H1 (cell line): ENCODE measurements around the gene GLO1. TPM values are rescaled to one million over a fixed set of nuclear protein-coding genes. Genes with fewer than 3 reads are reported as not detected.

ENCODE experiments used
- CTCF ChIA-PET: fragments of 300-600 bp; sonication (Branson Sonifier 250); formaldehyde crosslinking; loops from one replicate; lab custom pipeline; 2021; ENCODE audit not compliant: partially characterized antibody; lab: Charles Lee
- POLR2A ChIA-PET: fragments of 300-600 bp; sonication (Branson Sonifier 250); formaldehyde crosslinking; loops from one replicate; lab custom pipeline; 2021; ENCODE audit warnings: inconsistent platforms; ENCODE audit not compliant: partially characterized antibody; lab: Charles Lee
- DNase-seq, 2 experiments: peaks; one replicate each; pipeline versions ENCODE4 v3.0.0 to v3.0.0-alpha.2; 2010 to 2022; ENCODE audit warnings: low spot score in 2 of 2, low read depth in 1 of 2, mixed read lengths in 1 of 2
- FAIRE-seq: peaks from 2 replicates; lab custom pipeline; 2011; peaks lifted over from hg19 to GRCh38; lab: Jason Lieb, UNC
- H2AFZ ChIP-seq: 2 replicates; pipeline ENCODE4 v1.8.1; 2012; ENCODE audit warnings: low read length, inconsistent platforms
- H2AK5ac ChIP-seq: 2 replicates; pipeline ENCODE4 v1.6.1; 2013; ENCODE audit warnings: low read depth, low read length
- H2BK120ac ChIP-seq: replicated peaks from 2 replicates; pipeline ENCODE3; 2013; ENCODE audit warnings: low read depth, low read length, inconsistent platforms
- H2BK12ac ChIP-seq: 2 replicates; pipeline ENCODE4 v1.6.1; 2013; ENCODE audit warnings: low read depth, low read length
- H2BK15ac ChIP-seq: 2 replicates; pipeline ENCODE4 v1.6.1; 2013; ENCODE audit warnings: low read length
- H2BK20ac ChIP-seq: 2 replicates; pipeline ENCODE4 v1.6.1; 2013; ENCODE audit warnings: low read length
- H2BK5ac ChIP-seq: 2 replicates; pipeline ENCODE4 v1.6.1; 2013; ENCODE audit warnings: low read depth, low read length
- H3K14ac ChIP-seq: 2 replicates; pipeline ENCODE4 v1.6.1; 2013; ENCODE audit warnings: inconsistent platforms; ENCODE audit not compliant: insufficient read length
- H3K18ac ChIP-seq: 2 replicates; pipeline ENCODE4 v1.6.1; 2013; ENCODE audit warnings: low read length; ENCODE audit errors: extremely low read depth
- H3K23ac ChIP-seq: 2 replicates; pipeline ENCODE4 v1.6.1; 2013; ENCODE audit warnings: inconsistent platforms; ENCODE audit not compliant: insufficient read length
- H3K23me2 ChIP-seq: 2 replicates; pipeline ENCODE4 v1.6.1; 2013; ENCODE audit warnings: low read depth, low read length
- H3K27ac ChIP-seq: 2 replicates; pipeline ENCODE4 v1.6.1; 2011; ENCODE audit warnings: low read depth, low read length, inconsistent platforms
- H3K27me3 ChIP-seq, 4 experiments: replicated peaks in 1 of 4; 1 replicate in 1 of 4; 2 replicates in 3 of 4; pipeline versions ENCODE4 v1.6.1 to v1.8.1; 2011 to 2013; ENCODE audit warnings: low read length in 3 of 4, mild to moderate bottlenecking in 3 of 4, inconsistent platforms in 2 of 4, mixed read lengths in 2 of 4, moderate library complexity in 1 of 4; ENCODE audit not compliant: control insufficient read depth in 3 of 4, insufficient read depth in 3 of 4; ENCODE audit errors: extremely low read depth in 1 of 4
- H3K36me3 ChIP-seq, 4 experiments: 2 replicates each; pipeline versions ENCODE4 v1.6.1 to v1.8.1; 2011 to 2013; ENCODE audit warnings: mild to moderate bottlenecking in 4 of 4, low read length in 3 of 4, moderate library complexity in 2 of 4, control low read depth in 1 of 4, inconsistent platforms in 1 of 4; ENCODE audit not compliant: insufficient read depth in 4 of 4, control insufficient read depth in 2 of 4
- H3K4ac ChIP-seq: replicated peaks from 2 replicates; pipeline ENCODE3; 2013; ENCODE audit warnings: low read length, low read depth, mixed read lengths, inconsistent platforms; ENCODE audit not compliant: insufficient read length
- H3K4me1 ChIP-seq, 4 experiments: replicated peaks in 1 of 4; 1 replicate in 1 of 4; 2 replicates in 3 of 4; pipeline versions ENCODE4 v1.6.1 to v1.8.1; 2011 to 2013; ENCODE audit warnings: low read length in 3 of 4, inconsistent platforms in 2 of 4, mixed read lengths in 1 of 4; ENCODE audit not compliant: insufficient read depth in 4 of 4, control insufficient read depth in 3 of 4
- H3K4me2 ChIP-seq, 2 experiments: 2 replicates each; pipeline versions ENCODE4 v1.6.1 to v1.8.1; 2011 to 2013; ENCODE audit warnings: low read depth in 2 of 2, low read length in 2 of 2, control low read depth in 1 of 2, inconsistent platforms in 1 of 2, mild to moderate bottlenecking in 1 of 2; ENCODE audit not compliant: insufficient read depth in 1 of 2
- H3K4me3 ChIP-seq, 4 experiments: fragments of 200-600, 300-600 bp in 1 of 4; sonication (generic), shearing (Covaris generic), sonication (Bioruptor Twin) in 1 of 4; 2 replicates each; pipeline versions ENCODE4 v1.5.1 to v1.8.1; 2011 to 2016; ENCODE audit warnings: low read length in 4 of 4, low read depth in 3 of 4, control low read depth in 2 of 4, inconsistent platforms in 2 of 4, mild to moderate bottlenecking in 2 of 4, mixed read lengths in 1 of 4, moderate library complexity in 1 of 4; ENCODE audit not compliant: insufficient read depth in 2 of 4; ENCODE audit errors: extremely low read depth in 1 of 4
- H3K56ac ChIP-seq: replicated peaks from 2 replicates; pipeline ENCODE3; 2013; ENCODE audit warnings: low read depth, mild to moderate bottlenecking, mixed read lengths, low read length, inconsistent platforms; ENCODE audit not compliant: insufficient read length
- H3K79me1 ChIP-seq: 2 replicates; pipeline ENCODE4 v1.6.1; 2013; ENCODE audit warnings: low read depth, low read length, control low read depth
- H3K79me2 ChIP-seq, 2 experiments: 2 replicates each; pipeline versions ENCODE4 v1.6.1 to v1.8.1; 2012 to 2013; ENCODE audit warnings: low read length in 2 of 2, mild to moderate bottlenecking in 2 of 2, inconsistent platforms in 1 of 2; ENCODE audit not compliant: insufficient read depth in 2 of 2, control insufficient read depth in 1 of 2
- H3K9ac ChIP-seq, 4 experiments: replicated peaks in 1 of 4; 1 replicate in 1 of 4; 2 replicates in 3 of 4; pipeline versions ENCODE4 v1.6.1 to v1.8.1; 2011 to 2013; ENCODE audit warnings: low read depth in 3 of 4, low read length in 3 of 4, control low read depth in 2 of 4, mild to moderate bottlenecking in 2 of 4, moderate library complexity in 2 of 4, inconsistent platforms in 1 of 4; ENCODE audit errors: extremely low read depth in 1 of 4
- H3K9me3 ChIP-seq, 2 experiments: 2 replicates each; pipeline versions ENCODE4 v1.6.1 to v1.8.1; 2012 to 2013; ENCODE audit warnings: mild to moderate bottlenecking in 2 of 2, moderate library complexity in 2 of 2, control low read depth in 1 of 2, inconsistent platforms in 1 of 2, low read depth in 1 of 2, low read length in 1 of 2, mixed read lengths in 1 of 2; ENCODE audit not compliant: insufficient read depth in 2 of 2
- H4K20me1 ChIP-seq, 2 experiments: replicated peaks in 1 of 2; 2 replicates each; pipeline versions ENCODE3 to v1.8.1; 2011 to 2013; ENCODE audit warnings: inconsistent platforms in 2 of 2, low read length in 2 of 2, mild to moderate bottlenecking in 1 of 2; ENCODE audit not compliant: insufficient read depth in 2 of 2, control insufficient read depth in 1 of 2
- H4K5ac ChIP-seq: 2 replicates; pipeline ENCODE4 v1.6.1; 2013; ENCODE audit warnings: low read length, low read depth, mixed read lengths, inconsistent platforms; ENCODE audit not compliant: insufficient read length
- H4K8ac ChIP-seq: 2 replicates; pipeline ENCODE4 v1.8.0; 2013; ENCODE audit warnings: mild to moderate bottlenecking, moderate library complexity, low read length, inconsistent platforms; ENCODE audit not compliant: insufficient read depth; ENCODE audit errors: extremely low read depth
- H4K91ac ChIP-seq: replicated peaks from 2 replicates; pipeline ENCODE3; 2013; ENCODE audit warnings: low read length, mixed read lengths, inconsistent platforms; ENCODE audit not compliant: insufficient read length
- GABPA ChIP-seq: IDR thresholded peaks from 2 replicates; pipeline ENCODE4 v1.6.1; 2011; ENCODE audit warnings: mild to moderate bottlenecking, low read length, moderate library complexity, borderline replicate concordance; ENCODE audit not compliant: insufficient read depth
- GTF2F1 ChIP-seq: IDR thresholded peaks from 2 replicates; pipeline ENCODE4 v1.6.1; 2012; ENCODE audit warnings: low read depth, low read length, improper control_type of control experiment, borderline replicate concordance
- KDM4A ChIP-seq: IDR thresholded peaks from one replicate; pipeline ENCODE4 v1.7.1; 2012; ENCODE audit warnings: low read depth, mild to moderate bottlenecking, moderate library complexity, low read length, inconsistent platforms; ENCODE audit not compliant: severe bottlenecking
- POU5F1 ChIP-seq: IDR thresholded peaks from 2 replicates; pipeline ENCODE4 v1.6.1; 2011; ENCODE audit warnings: low read depth, mild to moderate bottlenecking, low read length, moderate library complexity
- SAP30 ChIP-seq: fragments of 300-600 bp; sonication (generic); IDR thresholded peaks from 2 replicates; pipeline ENCODE4 v1.7.1; 2012; ENCODE audit warnings: low read length, moderate library complexity, mild to moderate bottlenecking, inconsistent platforms; ENCODE audit not compliant: insufficient read depth, insufficient replicate concordance
- TAF1 ChIP-seq: IDR thresholded peaks from 2 replicates; pipeline ENCODE4 v1.6.1; 2011; ENCODE audit warnings: mild to moderate bottlenecking, low read depth, low read length
- TBP ChIP-seq: IDR thresholded peaks from 2 replicates; pipeline ENCODE4 v1.6.1; 2011; ENCODE audit warnings: low read depth, low read length, improper control_type of control experiment
- WGBS, 2 experiments: shearing (Covaris generic) in 1 of 2; methylation state at CpG; one replicate each; pipeline versions ENCODE4 v1.1.6 to v1.1.7; 2013 to 2015; ENCODE audit warnings: low lambda C conversion rate in 2 of 2, mixed read lengths in 2 of 2, inconsistent platforms in 1 of 2, low coverage in 1 of 2, missing lambda C conversion rate in 1 of 2; ENCODE audit not compliant: insufficient replicate concordance in 2 of 2, insufficient coverage in 1 of 2, insufficient read length in 1 of 2; ENCODE audit errors: extremely low coverage in 1 of 2, missing lambda C conversion rate in 1 of 2; 5-methylcytosine and 5-hydroxymethylcytosine counted together
- polyA plus RNA-seq, 7 experiments: library from polyadenylated mRNA; depleted of rRNA in 3 of 7; stranded (reverse) in 5 of 7; unstranded in 2 of 7; fragments of >200 nt in 5 of 7; fragments of 200-250 nt in 2 of 7; gene quantifications; 1 replicate in 5 of 7; 2 replicates in 1 of 7; 4 replicates in 1 of 7; pipeline versions ENCODE4 v1.2.1 to v1.2.3, GENCODE V29; 2011 to 2013; ENCODE audit warnings: missing spikeins in 2 of 7, mixed read lengths in 2 of 7
- total RNA-seq: library from RNA; stranded (reverse); fragmentation: NEBNext Ultra II Directional; extraction: Animal tissue kit (Norgen Biotek cat#: 25700); gene quantifications from 2 replicates; pipeline ENCODE4 v1.2.1, GENCODE V29; 2021
- TF ChIP-seq, protein P1 (sequence below): IDR thresholded peaks from 2 replicates; pipeline ENCODE4 v1.6.1; 2012; ENCODE audit warnings: inconsistent platforms
- TF ChIP-seq, protein P2 (sequence below): IDR thresholded peaks from 2 replicates; pipeline ENCODE4 v1.6.1; 2012; ENCODE audit warnings: inconsistent platforms

The GLO1 gene
- total and polyA plus RNA-seq, 2 of the 8 experiments (the other 6 are each of a cell fraction or from before 2014, with no cell fraction given) = 104 to 170 TPM

DNA sequence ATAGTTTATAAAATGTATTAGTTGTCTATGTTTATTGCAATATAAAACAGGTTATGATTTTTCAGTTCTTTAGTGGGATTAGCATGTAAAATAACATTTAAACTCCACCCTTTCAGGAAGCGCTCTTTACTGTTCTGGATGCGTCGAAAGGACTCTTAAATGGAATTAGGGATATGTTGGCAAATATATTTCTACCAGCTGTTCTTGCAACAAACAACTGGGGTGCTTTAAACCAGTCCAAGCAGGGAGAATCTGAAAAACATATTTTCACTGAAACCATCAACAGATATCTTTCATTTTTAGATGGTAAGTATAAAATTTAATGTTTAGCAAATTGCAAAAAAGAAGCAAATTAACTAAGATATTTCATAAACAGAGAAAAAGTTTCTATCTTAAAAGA, 34.0 kb upstream of the GLO1 start:
- H3K27me3 ChIP-seq = no peaks in the 10 kb centered on the region
- POLR2A ChIA-PET = no interaction called here
- no peak for FAIRE-seq

More for the DNA sequence above, 34.0 kb upstream of the GLO1 start:
- H3K9me3 ChIP-seq = peaks cover 0 to 2% of the 10 kb centered on the region in 2 experiments; a peak in 1 of 4 replicates
- no peaks in the 10 kb centered on the region for H4K20me1 ChIP-seq
- H4K91ac ChIP-seq = no peak overlapping the region
- no peak overlapping the region for H3K18ac ChIP-seq
- TF ChIP-seq GTF2F1 = no peak
- TF ChIP-seq, protein P1, sequence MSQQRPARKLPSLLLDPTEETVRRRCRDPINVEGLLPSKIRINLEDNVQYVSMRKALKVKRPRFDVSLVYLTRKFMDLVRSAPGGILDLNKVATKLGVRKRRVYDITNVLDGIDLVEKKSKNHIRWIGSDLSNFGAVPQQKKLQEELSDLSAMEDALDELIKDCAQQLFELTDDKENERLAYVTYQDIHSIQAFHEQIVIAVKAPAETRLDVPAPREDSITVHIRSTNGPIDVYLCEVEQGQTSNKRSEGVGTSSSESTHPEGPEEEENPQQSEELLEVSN = no peak
- no peak for TF ChIP-seq KDM4A
- TF ChIP-seq, protein P2, sequence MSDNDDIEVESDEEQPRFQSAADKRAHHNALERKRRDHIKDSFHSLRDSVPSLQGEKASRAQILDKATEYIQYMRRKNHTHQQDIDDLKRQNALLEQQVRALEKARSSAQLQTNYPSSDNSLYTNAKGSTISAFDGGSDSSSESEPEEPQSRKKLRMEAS = no peak
- TF ChIP-seq SAP30 = no peak
- no peak for TF ChIP-seq GABPA
- no peak for TF ChIP-seq TBP
- no peak for TF ChIP-seq TAF1
- TF ChIP-seq POU5F1 = no peak
- no peak overlapping the region for H3K23ac ChIP-seq
- H2BK15ac ChIP-seq = no peak overlapping the region
- H3K79me1 ChIP-seq = no peaks in the 10 kb centered on the region
- H3K79me2 ChIP-seq = no peaks in the 10 kb centered on the region
- WGBS, 2 experiments = 92% methylated on average over 3 of the region's 3 CpGs; no CpG with 5 or more reads in 1 of the 2 experiments
- H2AFZ ChIP-seq = no peak overlapping the region
- no peak overlapping the region for H2BK12ac ChIP-seq
- no peak overlapping the region for H3K9ac ChIP-seq
- no peak overlapping the region for H4K5ac ChIP-seq
- H2BK5ac ChIP-seq = no peak overlapping the region
- no peak overlapping the region for H3K27ac ChIP-seq
- no peak overlapping the region for H2AK5ac ChIP-seq
- no peak overlapping the region for H3K4ac ChIP-seq
- CTCF ChIA-PET = interaction anchor here (0.9 kb wide), 1 partner anchor 27 kb away, joined by 3 read pairs; no protein-coding TSS in a partner anchor
- DNase-seq = no peak
- H3K36me3 ChIP-seq = no peaks in the 10 kb centered on the region
- no peak overlapping the region for H4K8ac ChIP-seq
- H3K4me3 ChIP-seq = no peak overlapping the region
- no peak overlapping the region for H2BK120ac ChIP-seq
- no peaks in the 10 kb centered on the region for H3K23me2 ChIP-seq
- H3K4me1 ChIP-seq = no peaks in the 10 kb centered on the region
- no peak overlapping the region for H3K14ac ChIP-seq
- H2BK20ac ChIP-seq = no peak overlapping the region
- no peak overlapping the region for H3K4me2 ChIP-seq
- H3K56ac ChIP-seq = no peak overlapping the region
